IPS-20b (cell line): ENCODE data around the gene CXorf66.
"Not testable (repeated sequence)": the region's sequence is repeated elsewhere in the genome, so short reads cannot be mapped to it uniquely, and the experiment has no call there.

ENCODE experiments used
- H3K27ac ChIP-seq: one replicate; pipeline ENCODE4 v1.5.1; 2013; ENCODE audit warnings: low read length
- H3K27me3 ChIP-seq: 2 replicates; pipeline ENCODE4 v1.6.1; 2013; ENCODE audit warnings: mild to moderate bottlenecking, low read length, inconsistent platforms; ENCODE audit not compliant: insufficient read depth
- H3K36me3 ChIP-seq: 2 replicates; pipeline ENCODE4 v1.6.1; 2013; ENCODE audit warnings: low read depth, mild to moderate bottlenecking, inconsistent platforms, low read length, moderate library complexity; ENCODE audit not compliant: insufficient read depth
- H3K4me1 ChIP-seq: 2 replicates; pipeline ENCODE4 v1.6.1; 2013; ENCODE audit warnings: mild to moderate bottlenecking, control low read depth, inconsistent platforms, low read length, moderate library complexity; ENCODE audit not compliant: insufficient read depth
- H3K4me3 ChIP-seq: 2 replicates; pipeline ENCODE4 v1.5.1; 2013; ENCODE audit warnings: mild to moderate bottlenecking, low read length, inconsistent platforms
- H3K9ac ChIP-seq: 2 replicates; pipeline ENCODE4 v1.6.1; 2013; ENCODE audit warnings: low read depth, mild to moderate bottlenecking, inconsistent platforms, low read length, moderate library complexity
- H3K9me3 ChIP-seq: 2 replicates; pipeline ENCODE4 v1.6.1; 2013; ENCODE audit warnings: mild to moderate bottlenecking, low read depth, low read length, inconsistent platforms; ENCODE audit not compliant: insufficient read depth

Gene CXorf66

DNA sequence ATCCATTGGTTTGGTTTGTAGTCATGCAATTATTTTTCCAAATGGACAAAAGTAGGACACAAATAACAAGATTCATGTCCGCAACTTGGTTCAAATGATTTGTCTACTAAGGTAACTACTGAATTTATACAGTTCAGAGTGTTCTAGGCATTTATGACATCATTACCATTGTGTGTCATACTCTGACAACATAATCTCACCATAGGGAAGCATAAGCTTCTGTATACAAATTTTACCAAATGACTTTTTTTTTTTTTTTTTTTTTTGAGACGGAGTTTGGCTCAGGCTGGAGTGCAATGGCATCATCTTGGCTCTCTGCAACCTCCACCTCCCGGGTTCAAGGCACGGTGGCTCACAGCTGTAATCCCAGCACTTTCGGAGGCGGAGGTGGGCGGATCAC is at the start of gene CXorf66:
Gene CXorf66, minus strand, starts transcription at position 101 of the 400 bp plus-strand sequence. Its CDS starts 25 bp downstream, at position 76.
- Histone ChIP-seq H3K9ac (no peak within 1 kb of the TSS), H3K9me3 (no peaks in the 10 kb centered on the region), H3K4me3 (no peak within 1 kb of the TSS), H3K27ac (no peak within 1 kb of the TSS), H3K27me3 (no peaks in the 10 kb centered on the region), H3K4me1 (no peaks in the 10 kb centered on the region), H3K36me3 (no peaks in the 10 kb centered on the region)

- Histone ChIP-seq H3K27ac (no peak overlapping the region), H3K36me3 (no peaks in the 10 kb centered on the region), H3K27me3 (no peaks in the 10 kb centered on the region), H3K4me1 (no peaks in the 10 kb centered on the region), H3K4me3 (no peak overlapping the region), H3K9me3 (no peaks in the 10 kb centered on the region), H3K9ac (no peak overlapping the region)
These were observed 17.5 kb upstream of the CXorf66 start for GRCh38 chrX:139982856-139983255.

DNA sequence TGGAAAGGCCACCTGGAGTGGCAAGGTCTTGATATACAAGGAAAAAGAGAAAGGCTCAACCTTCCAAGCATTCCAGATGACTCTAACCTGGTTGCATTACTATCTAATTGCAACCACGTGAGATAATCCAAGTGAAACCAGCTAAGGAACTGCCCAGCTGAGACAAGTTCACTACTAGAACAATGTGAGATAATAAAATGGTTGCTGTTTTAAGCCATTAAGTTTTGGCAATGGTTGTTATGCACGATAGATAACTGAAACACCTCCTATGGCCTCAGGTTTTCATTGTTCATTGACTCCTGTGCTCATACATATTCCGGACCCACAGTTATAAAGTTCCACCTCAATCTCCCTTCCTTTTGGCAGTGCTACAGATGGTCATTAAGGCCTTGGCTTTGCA is 9.2 kb upstream of the CXorf66 start:
- no peaks in the 10 kb centered on the region for H3K9me3 ChIP-seq
- H3K9ac ChIP-seq: no peak overlapping the region
- H3K27me3 ChIP-seq: no peaks in the 10 kb centered on the region; the same call in 1 of the 2 replicates
- H3K4me1 ChIP-seq: no peaks in the 10 kb centered on the region
- no peak overlapping the region for H3K4me3 ChIP-seq
- H3K27ac ChIP-seq: no peak overlapping the region
- no peaks in the 10 kb centered on the region for H3K36me3 ChIP-seq

DNA sequence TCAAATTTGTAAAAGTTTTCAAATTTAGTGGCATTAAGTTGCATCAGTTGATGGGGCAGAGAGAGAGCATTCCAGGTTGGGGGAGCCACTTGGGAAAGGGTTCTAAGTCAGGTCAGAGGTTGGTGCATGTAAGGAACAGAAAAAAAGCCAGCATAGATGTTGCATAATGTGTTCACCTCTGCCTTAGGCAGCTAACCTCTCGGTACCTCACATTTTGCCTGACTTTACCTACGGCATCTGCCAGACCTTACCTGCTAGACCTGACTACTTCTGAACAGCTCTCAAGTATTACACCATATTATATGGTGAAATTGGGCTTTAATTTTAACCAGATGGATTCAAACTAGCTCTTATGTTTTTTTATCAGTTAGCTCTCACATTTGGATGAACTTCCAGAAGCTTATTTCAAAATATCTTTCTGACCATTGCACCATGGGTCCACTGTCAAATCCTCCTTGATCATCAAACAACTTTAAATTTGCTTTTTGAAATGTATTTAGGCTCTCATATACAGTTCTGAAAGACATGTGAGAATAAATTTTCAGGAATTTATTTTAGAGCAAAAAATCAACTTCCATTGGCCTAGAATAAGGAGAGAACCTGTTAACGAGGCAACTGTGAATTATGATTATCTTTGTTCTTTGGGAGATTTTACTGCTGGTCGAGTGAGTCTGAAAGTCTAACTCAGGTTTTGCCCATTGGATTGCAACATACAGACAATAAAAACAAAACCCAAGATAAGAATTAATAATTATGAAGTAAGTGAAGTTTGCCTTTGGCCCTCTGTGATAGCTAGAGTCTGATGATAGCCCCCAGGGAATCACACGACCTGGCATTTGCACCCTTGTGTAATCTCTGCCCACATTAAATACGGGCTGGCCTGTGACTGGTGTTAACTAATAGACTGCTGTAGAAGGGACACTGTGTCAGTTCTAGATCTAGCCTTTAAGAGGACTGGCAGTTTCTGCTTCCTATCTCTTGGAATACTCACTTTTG is 7.6 kb upstream of the CXorf66 start:
- Histone ChIP-seq H3K4me3 (no peak overlapping the region), H3K9ac (no peak overlapping the region), H3K9me3 (no peaks in the 10 kb centered on the region), H3K36me3 (no peaks in the 10 kb centered on the region), H3K4me1 (no peaks in the 10 kb centered on the region), H3K27ac (no peak overlapping the region), H3K27me3 (no peaks in the 10 kb centered on the region; the same call in 1 of the 2 replicates)

GRCh38 chrX:139972113-139972512 is 6.8 kb upstream of the CXorf66 start:
- Histone ChIP-seq H3K9ac (no peak overlapping the region), H3K27ac (no peak overlapping the region), H3K27me3 (no peaks in the 10 kb centered on the region; the same call in 1 of the 2 replicates), H3K4me1 (no peaks in the 10 kb centered on the region), H3K36me3 (no peaks in the 10 kb centered on the region), H3K9me3 (no peaks in the 10 kb centered on the region), H3K4me3 (no peak overlapping the region)

- no peaks in the 10 kb centered on the region for H3K4me1 ChIP-seq
- H3K9me3 ChIP-seq: no peaks in the 10 kb centered on the region
- H3K27me3 ChIP-seq: no peaks in the 10 kb centered on the region; the same call in 1 of the 2 replicates
- no peak overlapping the region for H3K9ac ChIP-seq
- H3K4me3 ChIP-seq: peak overlapping the region; percentile 33; the same call in 1 of the 2 replicates
- no peaks in the 10 kb centered on the region for H3K36me3 ChIP-seq
- no peak overlapping the region for H3K27ac ChIP-seq
These were observed 6.1 kb upstream of the CXorf66 start for GRCh38 chrX:139971394-139971749.

DNA sequence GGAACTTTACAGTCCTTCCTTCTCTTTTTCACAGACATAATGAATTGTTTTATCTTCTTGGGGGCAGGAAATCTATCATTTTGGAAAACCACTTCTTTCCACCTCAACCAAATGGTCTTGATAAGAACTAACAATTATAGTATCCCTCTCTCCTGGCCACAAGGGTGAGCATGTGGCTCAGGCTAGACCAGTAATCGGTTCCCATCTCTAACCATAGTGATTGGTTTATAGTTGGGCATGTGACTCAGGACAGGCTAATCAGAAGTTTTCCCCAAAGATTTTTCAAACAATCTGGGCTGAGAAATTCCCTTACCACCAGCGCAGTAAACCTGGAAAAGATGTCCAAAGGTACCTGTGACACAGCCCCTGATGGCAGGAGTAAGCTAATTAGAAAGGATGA is 4.0 kb upstream of the CXorf66 start:
- H3K27me3 ChIP-seq: no peaks in the 10 kb centered on the region; the same call in 1 of the 2 replicates
- no peak overlapping the region for H3K27ac ChIP-seq
- H3K36me3 ChIP-seq: no peaks in the 10 kb centered on the region

DNA sequence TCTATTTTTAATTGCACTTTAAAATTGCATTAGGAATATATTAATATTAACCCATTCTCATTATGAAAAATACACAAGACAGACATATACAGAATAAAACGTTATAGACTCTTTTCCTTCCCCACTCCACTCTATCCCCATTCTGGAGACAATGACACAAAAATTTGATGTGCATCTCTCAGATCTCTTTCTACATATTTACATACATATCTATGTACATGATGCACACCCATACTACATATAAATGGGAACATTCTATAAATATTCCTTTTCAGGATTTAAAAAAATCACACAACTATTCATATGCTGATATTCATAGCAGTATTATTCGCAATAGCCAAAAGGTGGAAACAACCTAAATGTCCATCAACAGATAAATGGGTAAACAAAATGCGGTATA is 2.4 kb upstream of the CXorf66 start:
- Histone ChIP-seq H3K27ac (no peak overlapping the region), H3K9me3 (no peaks in the 10 kb centered on the region), H3K4me3 (no peak overlapping the region), H3K9ac (no peak overlapping the region), H3K27me3 (no peaks in the 10 kb centered on the region; the same call in 1 of the 2 replicates), H3K36me3 (no peaks in the 10 kb centered on the region), H3K4me1 (no peaks in the 10 kb centered on the region)

More for the DNA sequence above, 4.0 kb upstream of the CXorf66 start:
- no peak overlapping the region for H3K9ac ChIP-seq
- H3K4me1 ChIP-seq: no peaks in the 10 kb centered on the region
- H3K4me3 ChIP-seq: no peak overlapping the region
- no peaks in the 10 kb centered on the region for H3K9me3 ChIP-seq

GRCh38 chrX:139967300-139967699 is 2.0 kb upstream of the CXorf66 start:
- Histone ChIP-seq H3K4me1 (no peaks in the 10 kb centered on the region), H3K4me3 (no peak overlapping the region), H3K9ac (no peak overlapping the region), H3K27ac (no peak overlapping the region), H3K9me3 (no peaks in the 10 kb centered on the region), H3K27me3 (no peaks in the 10 kb centered on the region; the same call in 1 of the 2 replicates), H3K36me3 (no peaks in the 10 kb centered on the region)

GRCh38 chrX:139966159-139966558 is 838 bp upstream of the CXorf66 start:
- H3K27me3 ChIP-seq, H3K36me3 ChIP-seq, H3K9me3 ChIP-seq: not testable (repeated sequence)

GRCh38 chrX:139961091-139961490 is 4.2 kb downstream of the CXorf66 start:
- H3K4me3 ChIP-seq, H3K27ac ChIP-seq, H3K36me3 ChIP-seq, H3K27me3 ChIP-seq, H3K9ac ChIP-seq, H3K4me1 ChIP-seq, H3K9me3 ChIP-seq: not testable (repeated sequence)

More at GRCh38 chrX:139966159-139966558, 838 bp upstream of the CXorf66 start:
- H3K27ac ChIP-seq, H3K4me3 ChIP-seq, H3K9ac ChIP-seq, H3K4me1 ChIP-seq: not testable (repeated sequence)

DNA sequence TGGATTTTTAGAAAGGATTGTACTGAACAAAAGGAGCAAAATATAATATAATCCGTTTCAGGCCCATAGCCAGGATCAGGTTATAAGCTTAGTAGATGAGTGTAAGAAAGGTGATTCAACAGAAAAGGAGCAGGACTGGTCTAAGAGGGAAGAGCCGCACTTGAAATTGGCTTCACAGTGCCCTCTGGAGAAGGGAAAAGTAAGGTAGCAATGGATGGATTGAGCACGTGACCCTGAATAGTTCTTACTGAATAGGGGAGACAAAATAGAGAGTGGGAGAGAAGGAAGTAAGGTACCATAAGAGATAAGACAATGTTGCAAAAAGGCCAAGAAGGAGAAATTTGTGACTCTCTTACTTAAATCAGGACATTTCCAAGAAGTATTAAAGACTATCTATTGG is 15.6 kb downstream of the CXorf66 start:
- Histone ChIP-seq H3K27me3 (no peaks in the 10 kb centered on the region), H3K9ac (no peak overlapping the region), H3K36me3 (no peaks in the 10 kb centered on the region), H3K9me3 (no peaks in the 10 kb centered on the region), H3K4me3 (no peak overlapping the region), H3K27ac (no peak overlapping the region), H3K4me1 (no peaks in the 10 kb centered on the region)
